ENCODE data around the gene SOBP.

DNA sequence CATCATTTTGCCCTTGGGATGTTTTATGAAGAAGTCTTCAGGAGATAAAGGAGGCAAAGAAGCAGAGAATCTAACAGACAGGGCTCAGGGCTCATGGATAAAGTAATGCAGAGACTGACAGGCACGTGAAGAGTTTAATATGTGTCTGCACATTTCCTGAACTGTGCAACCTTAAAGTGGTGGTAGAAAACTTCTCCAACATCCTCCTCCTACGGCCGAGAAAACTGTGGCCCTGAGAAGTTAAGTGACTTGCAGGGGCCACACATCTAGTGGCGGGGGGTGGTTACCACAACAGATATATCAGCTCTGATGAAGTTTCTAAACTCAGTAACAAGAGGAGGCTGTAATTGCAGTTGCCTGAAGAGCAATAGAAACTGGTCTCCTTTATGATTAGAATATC lies 61.0 kb downstream of the SOBP start:
- TF ChIP-seq, protein P1, sequence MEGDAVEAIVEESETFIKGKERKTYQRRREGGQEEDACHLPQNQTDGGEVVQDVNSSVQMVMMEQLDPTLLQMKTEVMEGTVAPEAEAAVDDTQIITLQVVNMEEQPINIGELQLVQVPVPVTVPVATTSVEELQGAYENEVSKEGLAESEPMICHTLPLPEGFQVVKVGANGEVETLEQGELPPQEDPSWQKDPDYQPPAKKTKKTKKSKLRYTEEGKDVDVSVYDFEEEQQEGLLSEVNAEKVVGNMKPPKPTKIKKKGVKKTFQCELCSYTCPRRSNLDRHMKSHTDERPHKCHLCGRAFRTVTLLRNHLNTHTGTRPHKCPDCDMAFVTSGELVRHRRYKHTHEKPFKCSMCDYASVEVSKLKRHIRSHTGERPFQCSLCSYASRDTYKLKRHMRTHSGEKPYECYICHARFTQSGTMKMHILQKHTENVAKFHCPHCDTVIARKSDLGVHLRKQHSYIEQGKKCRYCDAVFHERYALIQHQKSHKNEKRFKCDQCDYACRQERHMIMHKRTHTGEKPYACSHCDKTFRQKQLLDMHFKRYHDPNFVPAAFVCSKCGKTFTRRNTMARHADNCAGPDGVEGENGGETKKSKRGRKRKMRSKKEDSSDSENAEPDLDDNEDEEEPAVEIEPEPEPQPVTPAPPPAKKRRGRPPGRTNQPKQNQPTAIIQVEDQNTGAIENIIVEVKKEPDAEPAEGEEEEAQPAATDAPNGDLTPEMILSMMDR (IDR thresholded peaks at IDR 0.05) = no peak
- no peak for TF ChIP-seq POLR2A (IDR thresholded peaks at IDR 0.05)
- no peak for TF ChIP-seq POLR2AphosphoS5 (IDR thresholded peaks at IDR 0.05; ENCODE audit: insufficient read depth in 1 of 2, low read depth in 1 of 2)

Measured in vagina (tissue), 2 donors.